ENCODE measurements around the gene IPCEF1.

Gene IPCEF1

GRCh38 chr6:154157706-154158105, 198.9 kb downstream of the IPCEF1 start:
- no peak overlapping the region for H3K4me3 ChIP-seq (ENCODE audit: low read depth, low read length)
- no peak for TF ChIP-seq CTCF (IDR thresholded peaks at IDR 0.05; ENCODE audit: borderline replicate concordance, insufficient read depth, low read depth, low read length)

GRCh38 chr6:154157082-154157481, 199.5 kb downstream of the IPCEF1 start:
- TF ChIP-seq CTCF (IDR thresholded peaks at IDR 0.05; ENCODE audit: borderline replicate concordance, insufficient read depth, low read depth, low read length) = no peak
- H3K4me3 ChIP-seq (ENCODE audit: low read depth, low read length) = no peak overlapping the region

- H3K4me3 ChIP-seq (ENCODE audit: low read depth, low read length) = no peak overlapping the region
- TF ChIP-seq CTCF (IDR thresholded peaks at IDR 0.05; ENCODE audit: borderline replicate concordance, insufficient read depth, low read depth, low read length) = peak; percentile 50; the same call in 1 of the 2 replicates
Observed at GRCh38 chr6:154156135-154156896, 200.3 kb downstream of the IPCEF1 start.

GRCh38 chr6:154154389-154154967, 202.1 kb downstream of the IPCEF1 start:
- H3K4me3 ChIP-seq (ENCODE audit: low read depth, low read length) = no peak overlapping the region
- 0 out of 2 replicates have a peak, but pooled peaks have one; percentile 26 for TF ChIP-seq CTCF (IDR thresholded peaks at IDR 0.05; ENCODE audit: borderline replicate concordance, insufficient read depth, low read depth, low read length)

GRCh38 chr6:154143753-154144152, 212.8 kb downstream of the IPCEF1 start:
- no peak for TF ChIP-seq CTCF (IDR thresholded peaks at IDR 0.05; ENCODE audit: borderline replicate concordance, insufficient read depth, low read depth, low read length)
- H3K4me3 ChIP-seq (ENCODE audit: low read depth, low read length) = no peak overlapping the region

GRCh38 chr6:154140743-154141142, 215.9 kb downstream of the IPCEF1 start:
- H3K4me3 ChIP-seq (ENCODE audit: low read depth, low read length) = no peak overlapping the region
- no peak for TF ChIP-seq CTCF (IDR thresholded peaks at IDR 0.05; ENCODE audit: borderline replicate concordance, insufficient read depth, low read depth, low read length)

- H3K4me3 ChIP-seq (ENCODE audit: low read depth, low read length) = no peak overlapping the region
- no peak for TF ChIP-seq CTCF (IDR thresholded peaks at IDR 0.05; ENCODE audit: borderline replicate concordance, insufficient read depth, low read depth, low read length)
Observed at GRCh38 chr6:154139892-154140291, 216.7 kb downstream of the IPCEF1 start.
